Measurements from ENCODE around the gene USB1.

USB1 gene

DNA sequence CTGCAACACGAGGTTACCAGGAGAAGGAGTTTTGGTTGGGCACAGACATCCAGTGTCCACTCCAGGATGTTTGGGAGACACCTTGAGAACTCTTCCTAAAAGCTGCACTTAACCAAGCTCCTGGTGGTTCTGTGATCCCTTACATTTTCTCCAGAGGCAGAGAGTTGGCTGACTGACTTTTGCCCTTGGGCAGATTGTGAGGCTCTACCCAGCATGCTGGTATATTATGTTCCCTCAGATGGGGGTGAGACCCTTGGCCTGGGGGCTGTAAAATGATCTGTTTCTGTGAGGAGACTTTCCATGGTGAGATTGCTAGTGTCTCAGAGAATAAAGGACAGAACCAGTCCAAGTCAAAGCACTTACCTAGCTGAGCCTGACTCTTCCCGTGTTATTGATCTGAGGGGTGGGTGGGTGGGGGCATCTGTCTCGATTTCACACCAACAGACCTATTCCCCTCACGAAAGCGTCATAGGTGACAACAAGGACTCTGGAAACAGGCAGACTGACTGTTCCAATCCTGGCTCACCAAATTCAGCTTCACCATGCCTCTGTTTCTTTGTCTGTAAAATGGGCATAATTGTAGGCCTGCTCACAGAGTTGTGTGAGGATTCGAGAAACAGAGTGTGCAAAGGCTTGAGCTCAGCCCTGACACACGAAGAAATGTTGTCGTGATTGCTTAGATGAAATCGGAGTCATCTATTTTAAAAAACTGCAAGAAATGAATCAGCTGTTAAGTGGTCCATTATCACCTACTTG lies 12.2 kb downstream of the USB1 start:
- FAIRE-seq = no peak
- DNase-seq (ENCODE audit: insufficient read length, low spot score) = no peak

DNA sequence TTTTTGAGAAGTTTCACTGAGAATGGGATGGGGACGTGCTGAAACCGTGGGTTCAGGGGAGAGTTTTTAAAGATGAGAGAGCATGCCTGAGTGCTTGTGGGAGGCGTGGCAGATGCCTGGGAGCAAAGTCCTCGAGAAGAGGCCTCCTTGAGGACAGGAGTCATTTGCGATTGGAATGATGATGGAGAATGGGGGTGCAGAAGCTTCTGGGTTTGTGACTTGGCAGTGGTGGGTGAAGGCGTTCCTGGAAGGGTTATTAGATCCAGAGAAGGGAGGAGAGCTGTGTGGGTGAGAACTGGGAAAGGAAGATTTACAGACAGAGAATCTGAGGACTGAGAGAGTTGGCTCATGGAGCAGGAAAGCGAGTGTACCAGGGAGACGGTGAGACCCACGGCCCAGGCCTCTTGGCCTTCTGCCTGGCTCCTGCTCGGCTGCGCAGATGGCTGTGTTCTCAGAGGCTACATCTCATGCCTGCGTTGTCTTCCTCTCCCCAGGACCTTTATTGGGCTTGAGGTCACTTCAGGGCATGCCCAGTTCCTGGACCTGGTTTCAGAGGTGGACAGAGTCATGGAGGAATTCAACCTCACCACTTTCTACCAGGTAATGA lies 15.7 kb downstream of the USB1 start:
- FAIRE-seq (no peak), DNase-seq (ENCODE audit: insufficient read length, low spot score) (no peak)

DNA sequence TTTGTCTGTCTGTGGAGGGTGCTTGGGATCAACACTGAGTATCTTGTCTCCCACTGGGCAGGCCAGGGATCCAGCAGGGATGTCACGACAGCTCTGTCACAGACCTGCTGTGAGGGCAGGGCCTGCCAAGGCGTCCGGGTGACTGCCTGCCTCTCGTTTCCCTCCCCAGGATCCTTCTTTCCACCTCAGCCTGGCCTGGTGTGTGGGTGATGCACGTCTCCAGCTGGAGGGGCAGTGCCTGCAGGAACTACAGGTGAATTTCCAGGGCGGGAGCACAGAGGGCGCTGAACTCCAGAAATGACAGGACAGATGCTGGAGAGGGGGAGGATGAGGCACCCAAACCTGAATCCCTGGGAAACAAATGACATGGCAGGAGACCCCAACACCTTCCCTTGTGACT lies 17.6 kb downstream of the USB1 start:
- DNase-seq (ENCODE audit: insufficient read length, low spot score) (no peak), FAIRE-seq (no peak)

DNA sequence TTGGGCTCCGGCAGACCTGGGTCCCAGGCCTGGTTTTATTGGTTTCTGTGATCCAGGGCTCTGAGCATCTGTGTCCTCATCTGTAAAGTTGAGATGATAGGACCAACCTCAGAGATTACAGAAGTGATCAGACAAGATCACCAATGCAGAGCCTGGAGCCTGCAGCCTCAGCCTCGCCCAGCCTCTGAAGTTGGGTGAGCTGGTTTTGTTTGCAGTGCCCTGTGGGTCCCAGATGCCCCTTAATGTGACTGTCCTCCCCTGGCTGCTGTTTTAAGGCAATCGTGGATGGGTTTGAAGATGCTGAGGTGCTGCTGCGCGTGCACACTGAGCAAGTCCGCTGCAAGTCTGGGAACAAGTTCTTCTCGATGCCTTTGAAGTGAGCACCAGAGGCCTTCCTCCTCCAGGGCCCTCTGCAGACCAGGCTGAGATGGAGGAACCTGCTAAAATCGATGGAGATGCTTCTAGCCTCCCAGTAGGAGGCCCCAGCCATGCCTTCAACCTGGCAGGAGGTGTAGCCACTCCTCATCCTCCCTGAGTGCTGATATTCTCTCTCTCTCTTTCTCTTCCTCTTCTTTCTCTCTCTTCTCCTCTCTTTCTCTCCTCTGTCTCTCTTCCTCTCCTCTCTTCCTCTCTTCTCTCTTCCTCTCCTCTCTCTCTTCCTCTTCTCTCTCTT lies 18.8 kb downstream of the USB1 start:
- FAIRE-seq (no peak), DNase-seq (ENCODE audit: insufficient read length, low spot score) (no peak)

DNA sequence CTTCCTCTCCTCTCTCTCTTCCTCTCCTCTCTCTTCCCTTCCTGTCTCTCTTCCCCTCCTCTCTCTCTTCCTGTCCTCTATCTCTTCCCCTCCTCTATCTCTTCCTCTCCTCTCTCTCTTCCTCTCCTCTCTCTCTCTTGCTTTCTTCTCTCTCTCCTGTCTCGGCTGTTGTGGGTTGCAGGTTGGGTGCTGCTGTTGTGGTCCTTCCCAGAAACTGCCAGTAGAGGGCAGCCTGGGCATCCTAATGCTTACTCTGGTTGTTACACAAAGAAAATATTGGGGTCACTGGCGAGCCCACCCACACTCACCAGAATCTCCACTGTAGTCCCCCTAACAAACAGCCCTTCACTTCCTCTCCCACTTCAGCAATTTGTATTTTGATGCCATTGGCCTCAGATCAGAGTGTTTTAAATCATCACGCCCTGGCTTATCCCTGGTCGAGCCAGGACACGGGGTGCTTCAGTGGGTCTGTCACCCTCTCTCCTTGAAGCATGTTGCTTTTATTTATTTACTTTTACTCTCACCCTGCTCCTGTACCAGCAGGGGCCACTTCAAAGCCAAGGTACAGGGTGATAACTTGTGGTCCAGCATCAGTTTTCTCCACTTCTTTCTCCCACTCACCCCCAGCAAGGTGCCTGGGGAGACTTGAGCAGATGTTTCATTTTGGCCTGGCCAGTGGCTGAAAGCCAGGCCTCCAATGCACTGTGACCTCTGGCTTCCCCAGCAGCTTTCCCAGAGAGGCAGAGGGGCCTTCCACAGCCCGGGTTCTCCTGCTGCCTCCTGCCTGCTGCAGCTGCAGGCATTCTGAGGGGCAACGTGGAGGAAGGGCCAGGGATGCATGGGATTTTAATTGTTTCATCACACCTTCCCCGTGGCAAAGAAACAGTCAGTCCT lies 19.7 kb downstream of the USB1 start:
- DNase-seq (ENCODE audit: insufficient read length, low spot score) = no peak
- peak; percentile 88 for FAIRE-seq

DNA sequence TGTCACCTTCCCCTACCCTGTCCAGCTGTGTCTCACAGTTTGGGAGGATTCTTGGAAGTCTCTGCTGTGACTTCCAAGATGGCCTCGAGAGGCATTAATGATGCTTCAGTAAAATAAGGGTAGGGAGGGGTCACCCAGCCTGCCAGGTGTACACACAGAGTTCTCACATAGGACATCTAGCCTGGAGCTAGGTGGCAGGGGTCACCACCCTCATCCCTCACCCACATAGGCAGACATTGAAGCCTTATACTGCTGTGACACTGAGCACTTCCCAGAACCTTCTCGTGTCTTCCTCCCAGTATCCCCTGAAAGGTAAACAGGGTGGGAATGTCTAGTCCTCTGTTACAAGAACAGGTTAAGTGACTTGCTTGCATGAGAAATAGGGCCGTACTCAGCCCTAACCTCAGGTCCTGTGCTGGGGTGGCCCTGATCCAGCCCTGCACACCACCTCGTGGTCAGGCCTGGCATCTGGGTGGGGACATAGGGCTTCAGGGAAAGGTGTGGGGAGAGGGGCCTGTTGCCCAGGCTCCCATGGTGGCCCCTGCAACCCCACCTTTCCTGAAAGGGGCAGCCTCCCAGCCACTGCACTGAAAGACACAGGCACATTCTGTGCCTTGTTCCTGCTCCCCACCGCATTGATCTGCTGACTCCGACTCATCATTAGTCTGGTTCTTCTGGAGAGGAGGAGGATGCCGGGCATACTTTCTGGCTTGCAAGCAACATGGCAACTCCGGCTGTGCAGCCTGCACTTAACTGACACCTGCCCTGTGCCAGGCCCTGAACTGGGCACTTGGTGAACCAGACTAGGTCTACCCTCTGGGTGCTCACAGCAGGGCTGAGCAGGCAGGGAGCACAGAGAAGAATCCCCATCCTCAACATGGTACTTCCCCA lies 20.7 kb downstream of the USB1 start:
- no peak for FAIRE-seq
- no peak for DNase-seq (ENCODE audit: insufficient read length, low spot score)

DNA sequence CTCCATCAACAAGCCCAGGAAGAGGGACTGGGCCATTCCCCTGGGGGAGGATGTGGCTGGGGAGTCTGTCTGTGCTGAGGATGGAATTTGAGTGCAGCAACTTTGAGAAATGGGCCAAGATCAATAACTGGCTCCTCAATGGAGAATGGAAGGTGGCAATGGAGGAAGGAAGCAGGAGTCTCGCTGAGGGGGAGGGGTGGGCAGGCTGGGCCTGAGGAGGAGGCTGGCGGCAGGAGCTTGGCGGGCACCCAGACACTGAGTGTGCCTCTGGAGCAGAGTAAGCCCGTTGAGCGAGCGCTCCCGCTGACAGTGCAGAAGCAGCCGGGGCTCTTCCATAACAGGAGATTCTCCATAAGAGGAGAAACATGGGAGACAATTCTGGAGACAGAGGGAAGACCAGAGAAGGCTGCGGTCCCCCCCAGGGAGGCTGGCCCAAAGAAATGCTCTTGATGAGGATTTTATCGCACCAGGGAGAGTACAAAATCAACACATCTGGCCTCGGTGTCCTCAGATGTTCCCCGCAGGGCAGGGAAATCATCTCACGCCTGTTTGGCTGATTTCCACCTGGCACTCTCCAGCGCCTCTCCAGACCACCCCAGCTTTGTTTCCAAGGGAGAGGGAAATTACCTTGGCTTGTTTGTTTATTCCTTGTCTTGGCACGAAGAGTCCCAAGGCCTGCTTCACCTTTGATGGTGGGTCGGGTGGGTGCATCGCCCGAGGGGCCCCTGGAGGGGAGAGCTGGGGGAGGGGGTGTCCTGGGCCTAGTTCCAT lies 21.6 kb downstream of the USB1 start:
- FAIRE-seq (no peak), DNase-seq (ENCODE audit: insufficient read length, low spot score) (no peak)

DNA sequence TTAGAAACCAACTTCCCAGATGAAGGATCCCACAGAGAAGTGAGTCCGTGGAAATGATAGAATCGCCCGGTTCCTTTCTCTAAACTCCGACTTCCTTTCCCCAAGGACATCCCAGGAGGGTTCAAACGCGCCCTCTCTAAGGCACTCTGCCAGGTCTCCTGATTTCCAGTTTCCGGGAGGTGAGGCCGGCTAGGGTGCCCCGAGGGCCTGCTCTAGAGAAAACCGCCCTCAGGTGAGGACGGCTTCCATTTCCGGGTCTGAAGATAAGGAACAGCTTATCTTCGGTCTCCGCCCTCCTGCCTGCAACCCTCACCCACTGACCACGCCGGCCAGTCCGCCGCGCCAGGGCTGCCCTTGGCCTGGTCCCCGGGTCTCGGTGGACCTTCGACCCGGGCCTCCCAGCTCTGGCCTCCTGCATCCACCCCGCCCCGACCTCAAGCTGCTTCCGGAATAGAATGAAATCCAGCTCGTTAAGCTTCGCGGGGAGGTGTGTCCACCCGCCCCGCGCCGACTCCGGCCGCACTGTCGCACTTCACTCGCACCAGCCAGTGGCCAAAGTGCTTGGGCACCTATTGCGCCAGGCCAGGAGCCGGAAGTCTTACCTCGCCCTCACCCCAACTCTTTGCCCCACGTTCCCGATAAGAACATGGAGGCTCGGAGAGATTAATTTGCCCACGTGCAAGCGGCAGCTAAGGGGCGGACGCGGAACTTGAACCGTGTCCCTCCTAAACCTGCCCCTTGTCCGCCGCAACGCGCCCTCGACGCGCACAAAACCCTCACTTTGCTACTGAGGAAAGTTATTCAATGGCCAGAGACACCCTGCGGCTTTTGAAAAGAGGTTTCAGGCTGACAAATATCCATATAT lies 23.5 kb downstream of the USB1 start:
- no peak for DNase-seq (ENCODE audit: insufficient read length, low spot score)
- FAIRE-seq = no peak

DNA sequence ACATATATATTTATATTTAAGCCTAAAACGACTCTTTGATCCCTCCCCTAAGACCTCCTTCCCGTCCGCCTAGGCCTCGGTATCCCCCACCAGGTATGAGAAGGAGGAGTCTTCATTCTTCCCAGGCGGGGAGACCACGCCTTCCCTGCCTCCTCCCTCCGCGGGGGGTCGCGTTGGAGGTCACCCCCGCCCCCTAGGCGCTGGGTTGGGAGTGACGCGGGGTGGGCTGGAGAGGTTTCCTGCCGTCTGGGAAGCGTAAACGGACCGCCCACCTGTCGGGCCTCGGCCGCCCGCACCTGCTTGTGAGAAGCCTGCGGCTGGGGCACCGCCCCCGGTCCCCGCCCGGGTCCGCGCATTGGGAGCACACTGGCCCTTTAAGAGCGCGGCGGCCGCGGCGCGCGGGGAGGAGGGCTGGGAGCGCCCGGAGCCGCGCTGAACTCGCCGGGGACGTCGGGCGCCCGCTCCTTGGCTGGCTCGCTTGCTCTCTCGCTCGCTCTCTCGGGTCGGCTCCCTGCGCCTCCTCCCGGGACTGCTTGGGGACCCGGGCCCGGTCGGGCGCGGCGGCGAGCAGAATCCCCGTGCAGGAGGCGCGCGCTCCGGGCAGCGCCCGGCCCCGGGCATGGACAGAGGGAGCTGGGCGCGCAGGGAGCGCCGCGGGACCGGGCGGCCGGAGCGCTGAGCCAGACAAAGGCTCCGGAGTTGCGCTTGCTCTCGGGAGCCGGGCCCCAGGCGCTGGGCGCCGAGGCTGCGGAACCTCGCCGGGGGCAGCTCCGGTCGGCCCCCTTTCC lies 24.3 kb downstream of the USB1 start, which contains the start of gene MMP15:
Gene MMP15 (plus strand): TSS at position 404 of the 788 bp plus-strand sequence. CDS start 597 bp downstream, outside the sequence.
- FAIRE-seq (peak; percentile 40), DNase-seq (ENCODE audit: insufficient read length, low spot score) (no peak)

DNA sequence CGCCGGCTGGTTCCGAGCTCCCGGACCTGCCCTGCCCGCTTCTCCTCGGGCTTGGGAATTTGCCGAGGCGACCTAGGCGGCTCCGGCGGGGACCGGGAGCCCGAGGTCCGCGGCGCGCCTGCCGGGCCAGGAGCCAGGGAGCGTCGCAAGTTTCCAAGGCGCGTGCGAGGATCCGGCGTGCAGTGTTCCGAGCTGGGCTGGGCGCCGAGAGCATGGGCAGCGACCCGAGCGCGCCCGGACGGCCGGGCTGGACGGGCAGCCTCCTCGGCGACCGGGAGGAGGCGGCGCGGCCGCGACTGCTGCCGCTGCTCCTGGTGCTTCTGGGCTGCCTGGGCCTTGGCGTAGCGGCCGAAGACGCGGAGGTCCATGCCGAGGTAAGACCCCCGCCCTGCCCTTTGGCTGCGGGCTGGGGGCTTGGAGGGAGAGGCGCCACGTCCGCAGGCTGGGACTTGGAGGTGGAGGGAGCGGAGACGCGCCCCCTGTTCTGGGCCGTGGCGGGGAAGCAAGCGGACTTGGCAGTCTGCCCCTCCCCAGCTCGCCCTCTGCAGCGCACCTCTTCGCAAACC lies 25.0 kb downstream of the USB1 start:
- DNase-seq (ENCODE audit: insufficient read length, low spot score) (no peak), FAIRE-seq (no peak)

DNA sequence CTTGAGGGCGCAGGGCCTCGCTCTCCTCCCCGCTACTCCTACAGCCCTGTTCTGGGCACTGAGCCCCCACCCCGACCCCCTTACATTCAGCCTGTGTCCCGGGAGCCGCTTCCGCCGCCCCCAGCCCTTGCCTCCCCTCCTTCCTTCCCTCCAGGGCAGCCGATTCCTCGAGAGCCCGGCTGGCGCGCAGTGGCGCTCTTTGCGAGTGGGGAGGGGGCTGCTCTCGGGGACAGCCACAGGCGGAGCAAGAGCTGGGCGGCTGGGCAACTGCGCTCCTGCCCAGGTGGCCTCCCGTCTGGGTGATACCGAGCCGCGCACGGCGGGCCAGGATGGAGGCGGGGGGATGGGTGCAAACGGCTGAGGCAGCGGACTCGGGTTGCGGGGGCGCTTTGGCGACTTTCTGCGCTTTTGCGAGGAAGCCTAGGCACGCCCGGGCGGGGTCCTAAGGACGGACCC lies 25.5 kb downstream of the USB1 start:
- no peak for FAIRE-seq

DNA sequence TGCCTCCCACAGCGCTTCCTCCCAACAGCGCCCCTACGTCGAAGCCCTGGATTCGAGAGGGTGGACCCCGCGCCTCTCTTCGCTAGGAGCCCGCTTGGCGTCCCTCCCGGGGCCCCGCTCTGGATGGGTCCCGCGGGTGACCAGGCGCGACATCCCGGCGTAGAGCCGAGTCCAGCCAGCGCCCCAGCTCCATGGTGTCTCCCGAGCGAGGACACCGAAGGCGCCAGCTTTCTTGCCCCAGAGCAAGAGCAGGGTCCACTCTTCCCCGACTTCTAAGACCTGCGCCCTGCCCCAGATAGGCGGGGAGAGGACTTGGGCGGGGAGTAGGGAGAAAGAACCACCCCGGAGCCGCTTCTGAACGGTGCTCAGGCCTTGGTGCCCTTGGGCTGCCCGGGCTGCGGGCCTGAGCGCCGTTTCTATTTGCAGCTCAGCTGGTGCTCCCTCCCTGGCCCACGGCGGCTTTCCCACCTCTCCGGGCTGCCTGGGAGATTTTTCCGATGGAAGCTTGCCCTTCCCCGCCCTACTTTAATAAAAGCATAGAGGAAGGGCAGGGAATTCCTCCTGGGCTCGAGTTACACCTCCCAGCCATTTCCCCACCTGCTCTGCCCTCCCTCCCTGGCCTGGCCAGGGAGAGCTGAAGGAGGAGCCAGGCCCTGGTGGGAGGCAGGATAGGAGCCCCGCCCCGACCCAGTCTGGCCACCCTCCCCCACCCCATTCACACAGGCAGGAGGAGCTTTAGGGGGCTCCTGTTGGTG lies 26.1 kb downstream of the USB1 start:
- no peak for DNase-seq (ENCODE audit: insufficient read length, low spot score)
- no peak for FAIRE-seq

More for the DNA sequence above, 25.5 kb downstream of the USB1 start:
- DNase-seq (ENCODE audit: insufficient read length, low spot score) = no peak

DNA sequence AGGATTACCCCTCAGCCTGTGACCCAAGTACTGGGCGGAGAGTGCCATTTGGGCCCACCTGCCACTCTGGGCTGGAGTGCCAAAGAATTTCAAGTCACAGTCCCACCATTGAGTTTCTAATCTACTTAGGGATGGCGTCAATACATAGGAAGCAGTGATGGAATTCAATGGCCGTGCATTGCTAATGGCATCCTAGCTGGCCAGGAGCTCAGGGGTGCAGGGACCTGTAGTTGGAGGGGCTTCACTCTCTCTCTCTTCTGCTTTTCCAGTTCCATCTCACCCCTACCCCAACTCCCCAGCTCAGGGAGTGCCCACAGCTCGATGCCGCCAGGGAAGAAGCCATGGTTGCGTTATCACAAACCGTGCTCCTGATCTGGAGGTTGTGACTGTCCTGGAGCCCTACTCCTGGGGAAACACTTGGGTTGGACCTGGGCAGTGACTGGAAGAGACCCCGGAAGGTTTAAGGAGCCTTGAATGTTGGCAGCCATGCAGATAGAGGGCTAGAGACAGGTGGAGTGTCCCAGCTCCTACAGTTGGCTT lies 26.8 kb downstream of the USB1 start:
- DNase-seq (ENCODE audit: insufficient read length, low spot score) (no peak), FAIRE-seq (no peak)

DNA sequence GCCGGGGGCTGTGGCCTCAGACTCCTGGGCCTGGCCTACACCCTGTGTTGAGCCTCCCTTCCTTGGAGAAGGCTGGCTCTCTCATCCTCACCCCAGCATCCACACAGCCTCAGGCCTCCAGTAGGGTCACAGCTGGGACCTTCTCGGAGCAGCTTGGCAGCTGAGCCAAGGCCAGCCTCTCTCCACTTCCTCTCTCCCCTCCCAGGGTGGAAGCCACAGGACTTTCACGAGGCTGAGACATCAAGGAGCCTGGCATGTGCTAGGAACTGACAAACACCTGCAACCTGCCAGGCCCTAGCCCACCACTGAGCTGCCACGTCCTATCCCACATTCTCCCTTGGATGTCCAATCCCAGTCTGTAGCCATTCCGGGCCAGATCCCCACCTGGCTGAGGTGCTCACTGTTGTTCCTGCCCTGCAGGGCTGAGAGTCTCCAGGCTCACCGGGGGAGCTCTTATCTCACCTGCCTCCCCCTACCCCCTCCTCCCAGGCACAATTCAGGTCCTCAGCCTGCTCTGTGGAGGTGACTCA lies 27.4 kb downstream of the USB1 start:
- FAIRE-seq = no peak
- no peak for DNase-seq (ENCODE audit: insufficient read length, low spot score)

DNA sequence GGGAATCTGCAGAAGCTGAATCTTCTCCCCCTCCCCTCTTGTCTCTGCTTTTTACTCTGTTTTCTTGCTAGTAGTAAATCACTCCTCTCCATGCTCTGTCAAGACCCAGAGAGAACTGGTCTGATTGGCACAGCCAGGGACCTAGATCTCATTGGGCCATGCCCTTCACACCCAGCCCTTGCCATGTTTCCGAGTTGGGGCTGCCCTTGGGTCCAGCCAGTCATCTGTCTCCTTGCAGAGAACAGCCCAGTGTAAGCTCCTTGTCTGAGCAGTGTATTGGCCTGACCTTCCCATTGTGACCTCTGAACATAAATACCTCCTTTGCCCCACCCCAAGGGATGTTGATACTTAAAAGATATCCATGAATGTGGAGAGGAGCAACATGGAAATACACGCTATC lies 28.2 kb downstream of the USB1 start:
- FAIRE-seq (no peak), DNase-seq (ENCODE audit: insufficient read length, low spot score) (no peak)

Measured in GM19239 (cell line).